ENCODE data around the gene BRCA2.
A peak's percentile ranks its signal among the peaks of the same experiment; 100 is the strongest.

Gene BRCA2

GRCh38 chr13:32417995-32418394, 102.7 kb downstream of the BRCA2 start:
- no peak for DNase-seq
- in situ Hi-C loops (cut with HindIII; ENCODE audit: low pct_ligation_motif_present, low pct_unique_long_range_greater_than_20kb, low sequenced_read_pairs): no loop called here

- in situ Hi-C loops (cut with HindIII; ENCODE audit: low pct_ligation_motif_present, low pct_unique_long_range_greater_than_20kb, low sequenced_read_pairs): no loop called here
Observed at GRCh38 chr13:32419862-32420261, 104.6 kb downstream of the BRCA2 start.

GRCh38 chr13:32423592-32423991, 108.3 kb downstream of the BRCA2 start:
- in situ Hi-C loops (cut with HindIII; ENCODE audit: low pct_ligation_motif_present, low pct_unique_long_range_greater_than_20kb, low sequenced_read_pairs): no loop called here
- DNase-seq: no peak

More at GRCh38 chr13:32419862-32420261, 104.6 kb downstream of the BRCA2 start:
- no peak for DNase-seq

GRCh38 chr13:32425158-32425557, 109.8 kb downstream of the BRCA2 start:
- DNase-seq: no peak
- in situ Hi-C loops (cut with HindIII; ENCODE audit: low pct_ligation_motif_present, low pct_unique_long_range_greater_than_20kb, low sequenced_read_pairs): no loop called here

- in situ Hi-C loops (cut with HindIII; ENCODE audit: low pct_ligation_motif_present, low pct_unique_long_range_greater_than_20kb, low sequenced_read_pairs): no loop called here
- peak; percentile 69 for DNase-seq
Observed at GRCh38 chr13:32426191-32426989, 111.1 kb downstream of the BRCA2 start.

GRCh38 chr13:32426990-32427851, 111.9 kb downstream of the BRCA2 start:
- peak; percentile 31 for DNase-seq
- in situ Hi-C loops (cut with HindIII; ENCODE audit: low pct_ligation_motif_present, low pct_unique_long_range_greater_than_20kb, low sequenced_read_pairs): no loop called here

GRCh38 chr13:32427852-32428580, 112.7 kb downstream of the BRCA2 start, which contains the start of gene N4BP2L1:
TSS of gene N4BP2L1 (minus strand) at chr13:32428130. CDS start at chr13:32428082, 48 bp downstream.
- peak; percentile 57 for DNase-seq
- in situ Hi-C loops (cut with HindIII; ENCODE audit: low pct_ligation_motif_present, low pct_unique_long_range_greater_than_20kb, low sequenced_read_pairs): no loop called here

GRCh38 chr13:32428581-32429432, 113.5 kb downstream of the BRCA2 start:
- peak; percentile 2 for DNase-seq

GRCh38 chr13:32429433-32429909, 114.2 kb downstream of the BRCA2 start:
- no peak for DNase-seq
- in situ Hi-C loops (cut with HindIII; ENCODE audit: low pct_ligation_motif_present, low pct_unique_long_range_greater_than_20kb, low sequenced_read_pairs): no loop called here

More at GRCh38 chr13:32428581-32429432, 113.5 kb downstream of the BRCA2 start:
- in situ Hi-C loops (cut with HindIII; ENCODE audit: low pct_ligation_motif_present, low pct_unique_long_range_greater_than_20kb, low sequenced_read_pairs): no loop called here

- in situ Hi-C loops (cut with HindIII; ENCODE audit: low pct_ligation_motif_present, low pct_unique_long_range_greater_than_20kb, low sequenced_read_pairs): no loop called here
- DNase-seq: no peak
Observed at GRCh38 chr13:32430018-32430747, 114.9 kb downstream of the BRCA2 start.

GRCh38 chr13:32431361-32431760, 116.1 kb downstream of the BRCA2 start:
- DNase-seq: no peak
- in situ Hi-C loops (cut with HindIII; ENCODE audit: low pct_ligation_motif_present, low pct_unique_long_range_greater_than_20kb, low sequenced_read_pairs): no loop called here

GRCh38 chr13:32432856-32433255, 117.5 kb downstream of the BRCA2 start:
- in situ Hi-C loops (cut with HindIII; ENCODE audit: low pct_ligation_motif_present, low pct_unique_long_range_greater_than_20kb, low sequenced_read_pairs): no loop called here
- DNase-seq: no peak

- no peak for DNase-seq
- in situ Hi-C loops (cut with HindIII; ENCODE audit: low pct_ligation_motif_present, low pct_unique_long_range_greater_than_20kb, low sequenced_read_pairs): no loop called here
Observed at GRCh38 chr13:32438871-32439270, 123.6 kb downstream of the BRCA2 start.

GRCh38 chr13:32443111-32443510, 127.8 kb downstream of the BRCA2 start:
- in situ Hi-C loops (cut with HindIII; ENCODE audit: low pct_ligation_motif_present, low pct_unique_long_range_greater_than_20kb, low sequenced_read_pairs): no loop called here
- DNase-seq: peak; percentile 35

- no peak for DNase-seq
- in situ Hi-C loops (cut with HindIII; ENCODE audit: low pct_ligation_motif_present, low pct_unique_long_range_greater_than_20kb, low sequenced_read_pairs): no loop called here
Observed at GRCh38 chr13:32445461-32445860, 130.2 kb downstream of the BRCA2 start.

GRCh38 chr13:32446220-32446619, 130.9 kb downstream of the BRCA2 start:
- DNase-seq: no peak

GRCh38 chr13:32446773-32447465, 131.6 kb downstream of the BRCA2 start:
- in situ Hi-C loops (cut with HindIII; ENCODE audit: low pct_ligation_motif_present, low pct_unique_long_range_greater_than_20kb, low sequenced_read_pairs): no loop called here
- DNase-seq: no peak

More at GRCh38 chr13:32446220-32446619, 130.9 kb downstream of the BRCA2 start:
- in situ Hi-C loops (cut with HindIII; ENCODE audit: low pct_ligation_motif_present, low pct_unique_long_range_greater_than_20kb, low sequenced_read_pairs): no loop called here

All from ACHN (cell line).